Measurements from ENCODE around the gene ZNF628.

GRCh38 chr19:55441319-55441691, 35.1 kb upstream of the ZNF628 start:
- TF ChIP-seq CTCF (conservative IDR thresholded peaks at IDR 0.05; ENCODE audit: low read depth, low read length): no peak
- no peak for TF ChIP-seq EZH2 (IDR thresholded peaks at IDR 0.05; ENCODE audit: borderline replicate concordance, low read depth, low read length, poor library complexity, severe bottlenecking)

Measured in A673 (cell line).